ENCODE data around the gene ADGRF4.

Gene ADGRF4

DNA sequence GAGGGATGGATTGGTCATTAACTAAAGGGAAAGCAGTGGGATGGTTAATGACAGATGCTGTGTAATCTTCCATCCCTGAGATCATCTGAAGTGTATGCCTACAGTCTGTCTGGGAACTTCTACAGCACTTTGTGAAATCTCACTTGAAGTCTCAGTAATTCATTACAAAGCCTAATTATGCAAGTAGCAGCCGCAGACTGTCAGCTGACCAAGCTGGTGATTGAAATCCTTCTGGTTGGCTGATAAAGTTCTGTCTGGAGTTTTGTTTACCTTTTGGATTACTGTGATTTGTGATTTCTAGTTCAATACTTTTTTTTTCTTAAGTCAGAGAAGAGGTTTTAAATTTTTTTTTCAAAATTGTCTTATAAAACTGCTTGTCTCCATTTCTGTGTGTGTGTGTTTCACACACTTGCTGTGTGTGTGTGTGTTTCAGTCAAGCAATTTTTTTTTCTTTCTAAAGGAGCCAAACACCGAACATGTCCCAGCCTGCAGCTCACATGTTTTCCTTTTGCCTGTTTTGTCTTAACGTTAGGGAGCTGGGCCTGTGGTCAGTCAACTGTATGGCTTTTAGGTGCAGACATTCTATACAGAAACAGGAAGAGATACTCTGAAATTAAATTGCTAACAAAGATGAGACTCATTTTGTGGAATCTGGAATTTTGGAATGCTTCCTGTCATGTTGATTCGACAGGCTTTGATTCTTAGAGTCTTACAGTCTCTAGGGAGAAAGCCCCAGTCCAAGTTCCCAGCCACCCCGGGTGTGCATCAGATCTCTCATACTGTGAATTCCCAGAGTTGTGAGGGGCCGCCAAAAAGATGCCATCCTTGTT, 28.5 kb upstream of the ADGRF4 start:
- no peak overlapping the region for H3K4me2 ChIP-seq (ENCODE audit: low read length)

DNA sequence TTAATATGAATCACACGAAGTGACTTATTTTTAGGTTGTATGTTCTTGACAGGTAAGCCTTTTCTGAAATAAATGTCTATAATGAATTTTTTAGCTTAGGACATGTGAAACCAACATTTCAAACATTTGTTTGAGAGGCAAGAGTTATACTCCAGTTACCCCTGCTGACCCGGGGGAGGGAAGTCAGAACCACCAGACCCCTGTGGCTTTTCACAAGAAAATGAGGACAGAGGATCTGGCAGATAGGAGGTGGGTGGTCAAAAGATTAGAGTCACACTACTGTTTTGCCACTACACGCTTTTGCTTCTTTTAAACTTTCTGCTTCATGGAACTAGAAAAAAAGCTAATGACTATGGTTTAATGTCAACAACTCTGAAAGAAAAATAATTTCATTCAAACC, 27.5 kb upstream of the ADGRF4 start:
- Histone ChIP-seq H3K79me2 (ENCODE audit: insufficient read depth, low read length) (no peaks in the 10 kb centered on the region), H3K4me3 (ENCODE audit: low read depth, low read length, poor library complexity, severe bottlenecking) (no peak overlapping the region), H2AFZ (ENCODE audit: low read length) (no peak overlapping the region), H3K4me2 (ENCODE audit: low read length) (no peak overlapping the region), H3K9me3 (ENCODE audit: low read length) (no peaks in the 10 kb centered on the region), H4K20me1 (ENCODE audit: insufficient read depth, low read length) (no peaks in the 10 kb centered on the region), H3K9ac (ENCODE audit: low read length) (no peak overlapping the region), H3K27ac (ENCODE audit: low read depth, low read length, poor library complexity, severe bottlenecking) (no peak overlapping the region), H3F3A (ENCODE audit: insufficient read depth, low read length) (no peaks in the 10 kb centered on the region), H3K27me3 (ENCODE audit: insufficient read depth, low read length) (no peaks in the 10 kb centered on the region), H3K4me1 (ENCODE audit: insufficient read depth, low read length, severe bottlenecking) (no peaks in the 10 kb centered on the region), H3K36me3 (ENCODE audit: insufficient read depth, low read length) (no peaks in the 10 kb centered on the region), H3K9me2 (ENCODE audit: low read depth, low read length) (no peaks in the 10 kb centered on the region)
- TF ChIP-seq CTCF (IDR thresholded peaks at IDR 0.05; ENCODE audit: low read length) (no peak), EZH2 (IDR thresholded peaks at IDR 0.05; ENCODE audit: borderline replicate concordance, low read length) (no peak)

More for the DNA sequence above, 28.5 kb upstream of the ADGRF4 start:
- H3K27ac ChIP-seq (ENCODE audit: low read depth, low read length, poor library complexity, severe bottlenecking), result no peak overlapping the region
- H3K9me3 ChIP-seq (ENCODE audit: low read length), result no peaks in the 10 kb centered on the region
- H3F3A ChIP-seq (ENCODE audit: insufficient read depth, low read length), result no peaks in the 10 kb centered on the region
- H2AFZ ChIP-seq (ENCODE audit: low read length), result no peak overlapping the region
- no peaks in the 10 kb centered on the region for H3K79me2 ChIP-seq (ENCODE audit: insufficient read depth, low read length)
- H3K9me2 ChIP-seq (ENCODE audit: low read depth, low read length), result no peaks in the 10 kb centered on the region
- H3K36me3 ChIP-seq (ENCODE audit: insufficient read depth, low read length), result no peaks in the 10 kb centered on the region
- H4K20me1 ChIP-seq (ENCODE audit: insufficient read depth, low read length), result no peaks in the 10 kb centered on the region
- no peak overlapping the region for H3K4me3 ChIP-seq (ENCODE audit: low read depth, low read length, poor library complexity, severe bottlenecking)
- no peak overlapping the region for H3K9ac ChIP-seq (ENCODE audit: low read length)
- H3K27me3 ChIP-seq (ENCODE audit: insufficient read depth, low read length), result no peaks in the 10 kb centered on the region
- H3K4me1 ChIP-seq (ENCODE audit: insufficient read depth, low read length, severe bottlenecking), result no peaks in the 10 kb centered on the region
- TF ChIP-seq CTCF (IDR thresholded peaks at IDR 0.05; ENCODE audit: low read length), result no peak
- no peak for TF ChIP-seq EZH2 (IDR thresholded peaks at IDR 0.05; ENCODE audit: borderline replicate concordance, low read length)

- Histone ChIP-seq H3K4me3 (ENCODE audit: low read depth, low read length, poor library complexity, severe bottlenecking) (no peak overlapping the region), H3K27ac (ENCODE audit: low read depth, low read length, poor library complexity, severe bottlenecking) (no peak overlapping the region), H3K9me3 (ENCODE audit: low read length) (no peaks in the 10 kb centered on the region), H3K9ac (ENCODE audit: low read length) (no peak overlapping the region), H3F3A (ENCODE audit: insufficient read depth, low read length) (no peaks in the 10 kb centered on the region), H3K27me3 (ENCODE audit: insufficient read depth, low read length) (no peaks in the 10 kb centered on the region), H4K20me1 (ENCODE audit: insufficient read depth, low read length) (no peaks in the 10 kb centered on the region), H3K9me2 (ENCODE audit: low read depth, low read length) (no peaks in the 10 kb centered on the region), H3K79me2 (ENCODE audit: insufficient read depth, low read length) (no peaks in the 10 kb centered on the region), H3K4me2 (ENCODE audit: low read length) (no peak overlapping the region), H3K4me1 (ENCODE audit: insufficient read depth, low read length, severe bottlenecking) (no peaks in the 10 kb centered on the region), H2AFZ (ENCODE audit: low read length) (no peak overlapping the region), H3K36me3 (ENCODE audit: insufficient read depth, low read length) (no peaks in the 10 kb centered on the region)
- no peak for TF ChIP-seq EZH2 (IDR thresholded peaks at IDR 0.05; ENCODE audit: borderline replicate concordance, low read length)
- TF ChIP-seq CTCF (IDR thresholded peaks at IDR 0.05; ENCODE audit: low read length), result no peak
Observed at GRCh38 chr6:47671777-47672176, 26.6 kb upstream of the ADGRF4 start.

Measured in OCI-LY1 (cell line).